Activated naive CD4-positive, alpha-beta T cell treated with anti-CD3 and anti-CD28 coated beads, Interleukin-2, amount 10 ng/mL, durations not matched to agents 5 hours and 36 hours (primary cell): ENCODE measurements around the gene TTC31. TPM values are rescaled to one million over a fixed set of nuclear protein-coding genes. Genes with fewer than 3 reads are reported as not detected.

Source experiments
- total RNA-seq, 2 experiments: library from RNA; stranded (reverse); gene quantifications; one replicate each; pipeline ENCODE4 v1.2.3, GENCODE V29; 2021

TTC31 gene
- 10 to 100 TPM; 38.3 to 44.5 TPM for total RNA-seq

GRCh38 chr2:74482801-74483674, at the start of gene TTC31, which contains the start of gene CCDC142:
Gene TTC31, plus strand, starts transcription at chr2:74483081. Its CDS starts 15 bp downstream, at chr2:74483096.
Gene CCDC142, minus strand, starts transcription at chr2:74482998. Its CDS starts 161 bp downstream, at chr2:74482837.

GRCh38 chr2:74441690-74442482, 41.0 kb upstream of the TTC31 start, which contains the start of gene RTKN:
Gene RTKN, minus strand, starts transcription at chr2:74441937. Its CDS starts 121 bp downstream, at chr2:74441816.

GRCh38 chr2:74454654-74455511, 28.0 kb upstream of the TTC31 start, which contains the start of gene INO80B:
Gene INO80B, plus strand, starts transcription at chr2:74455087. Its CDS starts 30 bp downstream, at chr2:74455117.

GRCh38 chr2:74458132-74458937, 24.5 kb upstream of the TTC31 start, which contains the start of gene WBP1:
Gene WBP1, plus strand, starts transcription at chr2:74458438. Its CDS starts 165 bp downstream, at chr2:74458603.

GRCh38 chr2:74472086-74472944, 10.6 kb upstream of the TTC31 start, which contains the start of gene MRPL53:
Gene MRPL53, minus strand, starts transcription at chr2:74472680. Its CDS starts 20 bp downstream, at chr2:74472660.

GRCh38 chr2:74499267-74499939, 16.5 kb downstream of the TTC31 start, which contains the start of gene LBX2:
Gene LBX2, minus strand, starts transcription at chr2:74499603. Its CDS starts 66 bp downstream, at chr2:74499537.

GRCh38 chr2:74507145-74507925, 24.5 kb downstream of the TTC31 start, which contains the start of gene PCGF1:
Gene PCGF1, minus strand, starts transcription at chr2:74507695. Its CDS starts 27 bp downstream, at chr2:74507668.

GRCh38 chr2:74514368-74515270, 31.7 kb downstream of the TTC31 start, which contains the start of gene TLX2:
Gene TLX2, plus strand, starts transcription at chr2:74514450. Its CDS starts 357 bp downstream, at chr2:74514807.

GRCh38 chr2:74525717-74526648, 43.1 kb downstream of the TTC31 start, which contains the start of gene DQX1:
Gene DQX1, minus strand, starts transcription at chr2:74526231. Its CDS starts 502 bp downstream, at chr2:74525729.

GRCh38 chr2:74529357-74530238, 46.7 kb downstream of the TTC31 start, which contains the start of the genes AUP1 and HTRA2:
Gene AUP1, minus strand, starts transcription at chr2:74529706. Its CDS starts 77 bp downstream, at chr2:74529629.
Gene HTRA2, plus strand, starts transcription at chr2:74529933. Its CDS starts 74 bp downstream, at chr2:74530007.

